ENCODE results near the gene RAPGEF1.

RAPGEF1 gene

GRCh38 chr9:131676431-131676972, 63.4 kb downstream of the RAPGEF1 start:
- no peak for TF ChIP-seq REST (IDR thresholded peaks at IDR 0.05; ENCODE audit: insufficient read depth in 1 of 2, low read depth in 2 of 2, low read length in 2 of 2)
- no peak for TF ChIP-seq SIN3A (IDR thresholded peaks at IDR 0.05; ENCODE audit: borderline replicate concordance, insufficient read depth, low read length)
- no peak for TF ChIP-seq TAF1 (IDR thresholded peaks at IDR 0.05; ENCODE audit: borderline replicate concordance, insufficient read depth, low read length)
- no peak for TF ChIP-seq FOXP2 (optimal IDR thresholded peaks at IDR 0.05; ENCODE audit: borderline replicate concordance, extremely low read depth, extremely low read length, insufficient read depth)
- TF ChIP-seq POLR2AphosphoS5 (IDR thresholded peaks at IDR 0.05; ENCODE audit: low read depth, low read length) = no peak

- TF ChIP-seq POLR2AphosphoS5 (IDR thresholded peaks at IDR 0.05; ENCODE audit: low read depth, low read length) = no peak
- no peak for TF ChIP-seq REST (IDR thresholded peaks at IDR 0.05; ENCODE audit: insufficient read depth in 1 of 2, low read depth in 2 of 2, low read length in 2 of 2)
- TF ChIP-seq SIN3A (IDR thresholded peaks at IDR 0.05; ENCODE audit: borderline replicate concordance, insufficient read depth, low read length) = no peak
- TF ChIP-seq TAF1 (IDR thresholded peaks at IDR 0.05; ENCODE audit: borderline replicate concordance, insufficient read depth, low read length) = no peak
- no peak for TF ChIP-seq FOXP2 (optimal IDR thresholded peaks at IDR 0.05; ENCODE audit: borderline replicate concordance, extremely low read depth, extremely low read length, insufficient read depth)
Observed at GRCh38 chr9:131675437-131676022, 64.3 kb downstream of the RAPGEF1 start.

- no peak for TF ChIP-seq SIN3A (IDR thresholded peaks at IDR 0.05; ENCODE audit: borderline replicate concordance, insufficient read depth, low read length)
- no peak for TF ChIP-seq FOXP2 (optimal IDR thresholded peaks at IDR 0.05; ENCODE audit: borderline replicate concordance, extremely low read depth, extremely low read length, insufficient read depth)
- TF ChIP-seq POLR2AphosphoS5 (IDR thresholded peaks at IDR 0.05; ENCODE audit: low read depth, low read length) = no peak
- no peak for TF ChIP-seq TAF1 (IDR thresholded peaks at IDR 0.05; ENCODE audit: borderline replicate concordance, insufficient read depth, low read length)
- no peak for TF ChIP-seq REST (IDR thresholded peaks at IDR 0.05; ENCODE audit: insufficient read depth in 1 of 2, low read depth in 2 of 2, low read length in 2 of 2)
Observed at GRCh38 chr9:131674425-131675421, 65.2 kb downstream of the RAPGEF1 start.

- TF ChIP-seq SIN3A (IDR thresholded peaks at IDR 0.05; ENCODE audit: borderline replicate concordance, insufficient read depth, low read length) (no peak), POLR2AphosphoS5 (IDR thresholded peaks at IDR 0.05; ENCODE audit: low read depth, low read length) (no peak), FOXP2 (optimal IDR thresholded peaks at IDR 0.05; ENCODE audit: borderline replicate concordance, extremely low read depth, extremely low read length, insufficient read depth) (no peak), REST (IDR thresholded peaks at IDR 0.05; ENCODE audit: insufficient read depth in 1 of 2, low read depth in 2 of 2, low read length in 2 of 2) (no peak), TAF1 (IDR thresholded peaks at IDR 0.05; ENCODE audit: borderline replicate concordance, insufficient read depth, low read length) (no peak)
Observed at GRCh38 chr9:131673531-131673930, 66.3 kb downstream of the RAPGEF1 start.
